K562 (cell line): ENCODE results near the gene CD276. TPM values are rescaled to one million over a fixed set of nuclear protein-coding genes. Genes with fewer than 3 reads are reported as not detected.

Source experiments
- ATAC-seq: fragments of 200-7000 bp; cut with Tn5 transposase; 3 replicates; pipeline ENCODE4 v1.9.1; 2020; ENCODE audit warnings: moderate library complexity
- BruUV-seq: library from RNA; stranded (reverse); fragments of 400-500 nt; replicated peaks from 2 replicates; lab custom pipeline; 2021; lab: Mats Ljungman, UMichigan
- CTCF ChIA-PET: fragments of 300-600 bp; formaldehyde crosslinking; extraction: SDS; loops from one replicate; lab custom pipeline; 2021; ENCODE audit warnings: low intra/inter-chr PET ratio; lab: Yijun Ruan, JAX
- POLR2A ChIA-PET: fragments of 300-600, 350-650 bp; sonication (Branson Sonifier 250); formaldehyde crosslinking; extraction: SDS; loops from one replicate; lab custom pipeline; 2021; ENCODE audit warnings: antibody characterized with exemption, inconsistent platforms; lab: Yijun Ruan, JAX
- DNase-seq, 4 experiments: peaks; one replicate each; pipeline versions ENCODE4 v3.0.0 to v3.0.0-alpha.2; 2011 to 2018; ENCODE audit warnings: low spot score in 3 of 4, mixed read lengths in 3 of 4; ENCODE audit errors: extremely low read depth in 1 of 4
- FAIRE-seq: peaks from 2 replicates; lab custom pipeline; 2011; peaks lifted over from hg19 to GRCh38; lab: Jason Lieb, UNC
- H2AFZ ChIP-seq: 2 replicates; pipeline ENCODE4 v1.6.0; 2011; ENCODE audit warnings: low read depth, low read length, control low read depth, inconsistent platforms
- H3K27ac ChIP-seq: fragments of 200-600 bp; 3 replicates; pipeline ENCODE4 v1.8.0; 2011; ENCODE audit warnings: low read depth, mild to moderate bottlenecking, control low read depth, inconsistent platforms, low read length, moderate library complexity, mixed read lengths; ENCODE audit errors: extremely low read depth
- H3K27me3 ChIP-seq, 2 experiments: fragments of 300-600 bp in 1 of 2; 2 replicates in 1 of 2; 3 replicates in 1 of 2; pipeline versions ENCODE4 v1.6.0 to v1.8.0; 2011; ENCODE audit warnings: inconsistent platforms in 2 of 2, low read length in 2 of 2, mild to moderate bottlenecking in 1 of 2, mixed read lengths in 1 of 2, moderate library complexity in 1 of 2; ENCODE audit not compliant: control insufficient read depth in 2 of 2, insufficient read depth in 2 of 2
- H3K36me3 ChIP-seq: fragments of 300-600 bp; 3 replicates; pipeline ENCODE4 v1.8.0; 2011; ENCODE audit warnings: mild to moderate bottlenecking, low read length, inconsistent platforms; ENCODE audit not compliant: control insufficient read depth, insufficient read depth
- H3K4me1 ChIP-seq, 2 experiments: fragments of 200-600 bp in 1 of 2; replicated peaks in 1 of 2; 2 replicates in 1 of 2; 3 replicates in 1 of 2; pipeline versions ENCODE4 v1.5.1 to v1.8.0; 2011; ENCODE audit warnings: inconsistent platforms in 2 of 2, low read length in 2 of 2, mild to moderate bottlenecking in 1 of 2, mixed read lengths in 1 of 2, moderate library complexity in 1 of 2; ENCODE audit not compliant: control insufficient read depth in 2 of 2, insufficient read depth in 2 of 2
- H3K4me2 ChIP-seq: 2 replicates; pipeline ENCODE4 v1.6.1; 2011; ENCODE audit warnings: low read length, control low read depth, inconsistent platforms, mixed read lengths; ENCODE audit not compliant: insufficient read depth
- H3K4me3 ChIP-seq: fragments of 200-600 bp; sonication (generic), shearing (Covaris generic); 2 replicates; pipeline ENCODE4 v1.5.1; 2016; ENCODE audit warnings: control low read depth, inconsistent platforms
- H3K79me2 ChIP-seq: fragments of 200-600 bp; 3 replicates; pipeline ENCODE4 v1.8.0; 2011; ENCODE audit warnings: low read length, inconsistent platforms; ENCODE audit not compliant: control insufficient read depth, insufficient read depth
- H3K9ac ChIP-seq, 2 experiments: 2 replicates each; pipeline versions ENCODE4 v1.6.0 to v1.6.1; 2011; ENCODE audit warnings: low read depth in 2 of 2, low read length in 2 of 2, control low read depth in 1 of 2, inconsistent platforms in 1 of 2, mild to moderate bottlenecking in 1 of 2, mixed read lengths in 1 of 2; ENCODE audit not compliant: insufficient read depth in 1 of 2
- H3K9me1 ChIP-seq: one replicate; pipeline ENCODE4 v1.6.0; 2011; ENCODE audit warnings: inconsistent platforms, mild to moderate bottlenecking, low read length, moderate library complexity; ENCODE audit not compliant: control insufficient read depth, insufficient read depth
- H3K9me3 ChIP-seq: replicated peaks from 2 replicates; pipeline ENCODE4 v1.5.1; 2011; ENCODE audit warnings: low read depth, low read length, inconsistent platforms; ENCODE audit not compliant: control insufficient read depth, insufficient read depth
- H4K20me1 ChIP-seq: replicated peaks from 2 replicates; pipeline ENCODE4 v1.6.1; 2011; ENCODE audit warnings: low read length, inconsistent platforms, mixed read lengths; ENCODE audit not compliant: control insufficient read depth, insufficient read depth
- ESRRB ChIP-seq: fragments of 250-450 bp; sonication (Bioruptor Pico); IDR thresholded peaks from 2 replicates; pipeline ENCODE4 v1.5.0; 2020; ENCODE audit warnings: mild to moderate bottlenecking, moderate library complexity, borderline replicate concordance
- HES1 ChIP-seq: fragments of 450-650 bp; IDR thresholded peaks from 2 replicates; pipeline ENCODE4 v1.6.1; 2016; ENCODE audit warnings: low read depth, mild to moderate bottlenecking, moderate library complexity
- HNRNPLL ChIP-seq: fragments of 200-400 bp; formaldehyde crosslinking; IDR thresholded peaks from 2 replicates; pipeline ENCODE4 v1.6.1; 2017; ENCODE audit warnings: low read length, low read depth, mild to moderate bottlenecking; ENCODE audit not compliant: poor library complexity, severe bottlenecking
- KLF6 ChIP-seq: fragments of 250-450 bp; sonication (Bioruptor Pico); IDR thresholded peaks from 2 replicates; pipeline ENCODE4 v1.4.0; 2020; ENCODE audit warnings: mild to moderate bottlenecking, moderate library complexity, borderline replicate concordance
- NCOR1 ChIP-seq: fragments of 450-650 bp; IDR thresholded peaks from 2 replicates; pipeline ENCODE4 v1.6.1; 2016; ENCODE audit warnings: mild to moderate bottlenecking, moderate library complexity
- POLR2A ChIP-seq: fragments of 450-650 bp; conservative IDR thresholded peaks from 2 replicates; pipeline ENCODE4 v1.6.1; 2016
- SIRT6 ChIP-seq: IDR thresholded peaks from one replicate; pipeline ENCODE4 v1.6.1; 2012; ENCODE audit warnings: low read depth, mild to moderate bottlenecking, control low read depth, inconsistent platforms, low read length, moderate library complexity
- ZBTB2 ChIP-seq: fragments of 450-650 bp; IDR thresholded peaks from 2 replicates; pipeline ENCODE4 v1.6.1; 2016; ENCODE audit warnings: antibody characterized with exemption
- ZNF133 ChIP-seq: fragments of 250-450 bp; sonication (Bioruptor Pico); IDR thresholded peaks from 2 replicates; pipeline ENCODE4 v1.4.0; 2020; ENCODE audit warnings: mild to moderate bottlenecking
- ZNF785 ChIP-seq: fragments of 250-450 bp; sonication (Bioruptor Pico); IDR thresholded peaks from 2 replicates; pipeline ENCODE4 v1.4.0; 2020; ENCODE audit warnings: mild to moderate bottlenecking
- WGBS: fragments of 100-300 bp; shearing (Covaris generic); methylation state at CpG from one replicate; pipeline ENCODE4 v1.1.6; 2016; ENCODE audit warnings: low coverage, mixed read lengths; ENCODE audit not compliant: insufficient coverage; ENCODE audit errors: missing lambda C conversion rate; 5-methylcytosine and 5-hydroxymethylcytosine counted together
- in situ Hi-C: fragments of 300-500 bp; cut with MboI; formaldehyde crosslinking; loops from 4 replicates; pipeline ENCODE4 v1.15.0; 2018; ENCODE audit warnings: inconsistent platforms, mixed read lengths
- intact Hi-C: fragments of 100-400 bp; cut with micrococcal nuclease; formaldehyde crosslinking; loops from 2 replicates; pipeline ENCODE4 v1.14.2; 2022
- polyA plus RNA-seq, 8 experiments: library from polyadenylated mRNA; depleted of rRNA in 4 of 8; stranded (reverse) in 5 of 8; unstranded in 3 of 8; fragments of >200 nt; fragmentation: Nextera tagmentation in 2 of 8; fragmentation: Illumina TruSeq in 1 of 8; extraction: Ambion mirVana in 2 of 8; extraction: Trizol in 1 of 8; gene quantifications; 2 replicates each; pipeline versions ENCODE4 v1.2.1 to v1.2.3, GENCODE V29; 2011 to 2014; ENCODE audit warnings: inconsistent platforms in 1 of 8, missing spikeins in 1 of 8
- total RNA-seq, 7 experiments: library from RNA; depleted of rRNA in 6 of 7; stranded (reverse); fragments of >200 nt in 6 of 7; fragmentation: Illumina TruSeq in 2 of 7; extraction: Trizol in 2 of 7; gene quantifications; 2 replicates each; pipeline versions ENCODE4 v1.2.1 to v1.2.3, GENCODE V29; 2011 to 2021; ENCODE audit warnings: low replicate concordance in 1 of 7
- TF ChIP-seq, protein P1 (sequence below): fragments of 450-650 bp; IDR thresholded peaks from 2 replicates; pipeline ENCODE4 v1.6.1; 2018; ENCODE audit warnings: mild to moderate bottlenecking, low read depth; ENCODE audit not compliant: partially characterized antibody
- TF ChIP-seq, protein P2 (sequence below), 2 experiments: fragments of 450-650 bp in 1 of 2; sonication (generic) in 1 of 2; formaldehyde crosslinking in 1 of 2; IDR thresholded peaks in 1 of 2; conservative IDR thresholded peaks in 1 of 2; 2 replicates each; pipeline versions ENCODE4 v1.6.1 to v1.8.1; 2016 to 2023; ENCODE audit warnings: mild to moderate bottlenecking in 2 of 2, moderate library complexity in 2 of 2, inconsistent platforms in 1 of 2, missing genetic modification reagents in 1 of 2
- TF ChIP-seq, protein P3 (sequence below): fragments of 450-650 bp; IDR thresholded peaks from 2 replicates; pipeline ENCODE4 v1.6.1; 2016; ENCODE audit warnings: mild to moderate bottlenecking

CD276 gene
- total and polyA plus RNA-seq, 9 of the 15 experiments (the other 6 are each of a cell fraction or from before 2014, with no cell fraction given), result 0.11 to 3.6 (median 2.3) TPM

- ATAC-seq, result no peak
- Histone ChIP-seq H3K9ac (no peak overlapping the region), H2AFZ (no peak overlapping the region), H3K4me2 (no peak overlapping the region), H3K27ac (no peak overlapping the region), H3K36me3 (no peaks in the 10 kb centered on the region), H3K9me1 (no peaks in the 10 kb centered on the region), H3K4me3 (no peak overlapping the region), H3K27me3 (peaks cover 8 to 32% of the 10 kb centered on the region in 2 experiments; a peak in 3 of 5 replicates), H4K20me1 (no peaks in the 10 kb centered on the region; the same call in 1 of the 2 replicates), H3K4me1 (peaks cover 3 to 8% of the 10 kb centered on the region in 2 experiments; a peak in 3 of 5 replicates), H3K9me3 (no peaks in the 10 kb centered on the region), H3K79me2 (no peaks in the 10 kb centered on the region)
- FAIRE-seq, result no peak
- WGBS, result 0% methylated on average over 3 of the region's 3 CpGs
- ChIA-PET POLR2A (interaction anchor here (1.1 kb wide), 1 partner anchor 47 kb away, joined by 3 read pairs; no protein-coding TSS in a partner anchor), CTCF (interaction anchor here (1.1 kb wide), 1 partner anchor 21 kb away, joined by 3 read pairs; no protein-coding TSS in a partner anchor)
- no peak for DNase-seq
- in situ Hi-C loops, result no loop called here
- intact Hi-C loops, result no loop called here
- BruUV-seq, result no TSS peak
- TF ChIP-seq, protein P1, sequence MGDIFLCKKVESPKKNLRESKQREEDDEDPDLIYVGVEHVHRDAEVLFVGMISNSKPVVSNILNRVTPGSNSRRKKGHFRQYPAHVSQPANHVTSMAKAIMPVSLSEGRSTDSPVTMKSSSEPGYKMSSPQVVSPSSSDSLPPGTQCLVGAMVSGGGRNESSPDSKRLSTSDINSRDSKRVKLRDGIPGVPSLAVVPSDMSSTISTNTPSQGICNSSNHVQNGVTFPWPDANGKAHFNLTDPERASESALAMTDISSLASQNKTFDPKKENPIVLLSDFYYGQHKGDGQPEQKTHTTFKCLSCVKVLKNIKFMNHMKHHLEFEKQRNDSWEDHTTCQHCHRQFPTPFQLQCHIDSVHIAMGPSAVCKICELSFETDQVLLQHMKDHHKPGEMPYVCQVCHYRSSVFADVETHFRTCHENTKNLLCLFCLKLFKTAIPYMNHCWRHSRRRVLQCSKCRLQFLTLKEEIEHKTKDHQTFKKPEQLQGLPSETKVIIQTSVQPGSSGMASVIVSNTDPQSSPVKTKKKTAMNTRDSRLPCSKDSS, result no peak
- TF ChIP-seq POLR2A (no peak), ZNF785 (CRISPR knock-in tag) (no peak), KLF6 (CRISPR knock-in tag) (no peak), SIRT6 (no peak), HNRNPLL (no peak), HES1 (no peak), ZBTB2 (no peak), ESRRB (CRISPR knock-in tag) (no peak), ZNF133 (no peak), NCOR1 (no peak)
- TF ChIP-seq, protein P2, sequence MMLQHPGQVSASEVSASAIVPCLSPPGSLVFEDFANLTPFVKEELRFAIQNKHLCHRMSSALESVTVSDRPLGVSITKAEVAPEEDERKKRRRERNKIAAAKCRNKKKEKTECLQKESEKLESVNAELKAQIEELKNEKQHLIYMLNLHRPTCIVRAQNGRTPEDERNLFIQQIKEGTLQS (IDR thresholded peaks at IDR 0.05), result no peak
- TF ChIP-seq, protein P2 (CRISPR knock-in tag; conservative IDR thresholded peaks at IDR 0.05), result no peak
- TF ChIP-seq, protein P3, sequence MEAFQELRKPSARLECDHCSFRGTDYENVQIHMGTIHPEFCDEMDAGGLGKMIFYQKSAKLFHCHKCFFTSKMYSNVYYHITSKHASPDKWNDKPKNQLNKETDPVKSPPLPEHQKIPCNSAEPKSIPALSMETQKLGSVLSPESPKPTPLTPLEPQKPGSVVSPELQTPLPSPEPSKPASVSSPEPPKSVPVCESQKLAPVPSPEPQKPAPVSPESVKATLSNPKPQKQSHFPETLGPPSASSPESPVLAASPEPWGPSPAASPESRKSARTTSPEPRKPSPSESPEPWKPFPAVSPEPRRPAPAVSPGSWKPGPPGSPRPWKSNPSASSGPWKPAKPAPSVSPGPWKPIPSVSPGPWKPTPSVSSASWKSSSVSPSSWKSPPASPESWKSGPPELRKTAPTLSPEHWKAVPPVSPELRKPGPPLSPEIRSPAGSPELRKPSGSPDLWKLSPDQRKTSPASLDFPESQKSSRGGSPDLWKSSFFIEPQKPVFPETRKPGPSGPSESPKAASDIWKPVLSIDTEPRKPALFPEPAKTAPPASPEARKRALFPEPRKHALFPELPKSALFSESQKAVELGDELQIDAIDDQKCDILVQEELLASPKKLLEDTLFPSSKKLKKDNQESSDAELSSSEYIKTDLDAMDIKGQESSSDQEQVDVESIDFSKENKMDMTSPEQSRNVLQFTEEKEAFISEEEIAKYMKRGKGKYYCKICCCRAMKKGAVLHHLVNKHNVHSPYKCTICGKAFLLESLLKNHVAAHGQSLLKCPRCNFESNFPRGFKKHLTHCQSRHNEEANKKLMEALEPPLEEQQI, result no peak
These were observed 5.0 kb upstream of the CD276 start for GRCh38 chr15:73679180-73679579.
